Fibroblast of the aortic adventitia (primary cell): ENCODE results near the gene PELI2. TPM values are rescaled to one million over a fixed set of nuclear protein-coding genes. Genes with fewer than 3 reads are reported as not detected.

Experiments used
- DNase-seq: peaks from one replicate; pipeline ENCODE4 v3.0.0-alpha.2; 2010; ENCODE audit warnings: low read depth
- H3K4me3 ChIP-seq: 2 replicates; pipeline ENCODE4 v1.5.1; 2011; ENCODE audit warnings: low read depth, mild to moderate bottlenecking, control low read depth, low read length, moderate library complexity
- CTCF ChIP-seq: IDR thresholded peaks from 2 replicates; pipeline ENCODE4 v1.5.1; 2011; ENCODE audit warnings: mild to moderate bottlenecking, low read length, control low read depth, inconsistent platforms; ENCODE audit not compliant: insufficient read depth
- total RNA-seq: library from RNA; depleted of rRNA; stranded (reverse); fragments of >200 nt; gene quantifications from 2 replicates; pipeline ENCODE4 v1.2.3, GENCODE V29; 2012; ENCODE audit warnings: low replicate concordance

PELI2 gene
- total RNA-seq, 1 donor, result 14.0 TPM

DNA sequence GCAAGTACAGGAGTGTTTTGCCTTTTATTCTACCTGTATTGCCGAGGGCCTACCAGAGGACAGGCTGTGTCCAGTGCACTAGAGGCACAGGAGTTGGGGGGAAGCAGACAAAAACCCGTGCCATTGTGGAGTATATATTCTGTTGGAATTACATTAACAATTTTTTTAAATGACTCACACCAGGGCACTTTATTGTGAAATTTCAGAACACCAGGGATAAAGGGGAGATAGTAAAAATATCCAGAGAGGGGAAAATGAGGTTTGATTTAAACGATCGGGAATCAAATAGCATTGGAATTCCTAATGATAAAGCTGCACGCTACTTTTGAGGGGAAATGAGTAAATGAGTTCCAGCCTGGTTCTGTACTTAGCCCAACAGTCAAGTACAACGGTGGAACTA is 123.2 kb downstream of the PELI2 start:
- TF ChIP-seq CTCF, result no peak
- H3K4me3 ChIP-seq, result no peak overlapping the region
- DNase-seq, result no peak

DNA sequence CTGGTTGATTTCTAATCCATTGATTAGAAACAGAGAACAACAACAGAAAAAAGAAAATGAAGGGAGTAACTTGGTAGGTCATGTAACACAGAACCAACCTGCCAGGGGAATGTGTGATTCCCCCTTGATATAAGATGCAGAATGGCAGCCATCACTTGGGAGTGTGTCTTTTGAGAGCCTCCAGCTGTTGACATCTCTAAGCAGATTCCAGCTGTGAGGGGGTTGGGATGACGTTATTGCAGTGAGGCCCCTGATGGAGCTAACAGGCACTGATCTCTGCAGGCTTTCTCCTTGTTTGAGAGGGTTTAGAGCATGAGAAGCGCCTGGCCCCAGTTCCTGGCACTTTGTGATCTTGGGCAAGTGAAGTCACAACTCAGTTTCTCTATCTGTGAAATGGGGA is 124.9 kb downstream of the PELI2 start:
- H3K4me3 ChIP-seq, result no peak overlapping the region
- no peak for DNase-seq
- no peak for TF ChIP-seq CTCF

DNA sequence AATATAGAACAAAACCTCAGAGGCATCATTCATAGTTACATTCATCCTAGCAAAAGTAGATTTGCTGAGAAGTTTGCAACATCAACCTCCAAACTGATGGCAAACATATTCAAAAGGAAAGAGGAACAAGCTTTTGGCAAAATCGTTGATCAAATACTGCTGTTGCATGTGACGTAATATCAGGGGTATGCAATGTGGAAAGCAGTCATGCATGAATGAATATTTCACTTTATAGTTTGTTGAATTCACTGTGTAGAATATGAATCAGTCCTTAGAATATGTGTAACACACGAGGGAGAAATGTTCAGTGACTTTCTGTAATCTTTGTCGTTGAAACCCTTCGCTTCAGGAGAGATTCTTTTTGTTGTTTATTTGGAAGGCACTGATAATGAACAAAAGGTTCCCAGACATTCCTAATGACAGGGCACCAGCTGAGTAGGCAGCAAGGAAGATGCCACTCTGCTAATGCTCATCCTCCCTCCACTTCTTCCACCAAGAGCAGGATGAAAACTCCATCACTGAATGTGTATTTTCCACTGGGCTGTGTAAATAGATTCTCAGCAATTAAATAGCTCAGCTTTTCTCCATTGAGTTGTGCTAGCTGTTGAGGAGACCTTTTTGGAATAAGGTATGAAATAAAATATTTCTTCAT is 126.1 kb downstream of the PELI2 start:
- peak; percentile 91 for DNase-seq

DNA sequence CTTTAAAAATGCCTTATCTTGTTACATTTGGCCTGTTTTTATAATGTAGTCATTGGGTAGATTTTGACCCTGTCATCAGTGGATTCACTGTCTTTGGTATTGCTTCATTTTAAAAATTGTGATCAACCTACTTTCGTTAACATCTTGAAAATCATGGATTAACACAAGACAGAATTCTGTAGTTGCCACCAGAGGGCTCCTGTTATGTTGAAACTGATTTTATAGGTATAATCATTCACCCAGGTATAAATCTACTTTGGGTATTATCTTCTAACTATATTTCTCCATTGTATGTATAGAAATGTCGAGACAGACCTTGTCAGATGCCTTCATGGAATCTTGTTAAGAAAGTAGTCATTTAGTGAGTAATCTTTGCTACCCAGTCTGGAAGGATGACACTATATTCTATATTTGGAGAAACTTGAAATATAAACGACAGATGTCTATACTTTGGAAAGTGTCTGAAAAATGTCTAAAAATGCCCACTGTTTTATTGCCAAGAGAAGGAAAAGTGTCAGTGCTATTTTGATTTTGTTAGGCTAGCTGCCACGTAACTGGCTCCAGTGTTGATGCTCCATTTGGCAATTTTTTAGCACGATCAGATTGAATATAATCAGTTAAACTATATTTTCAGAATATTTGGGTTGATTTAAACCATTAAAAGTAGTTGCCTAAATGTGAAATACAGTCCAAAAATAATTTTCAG is 129.4 kb downstream of the PELI2 start:
- DNase-seq, result peak; percentile 50

More for the DNA sequence above, 126.1 kb downstream of the PELI2 start:
- TF ChIP-seq CTCF, result no peak
- H3K4me3 ChIP-seq, result no peak overlapping the region

GRCh38 chr14:56248442-56248841 is 130.2 kb downstream of the PELI2 start:
- no peak overlapping the region for H3K4me3 ChIP-seq
- no peak for TF ChIP-seq CTCF
- no peak for DNase-seq

More for the DNA sequence above, 129.4 kb downstream of the PELI2 start:
- TF ChIP-seq CTCF, result peak; percentile 46
- no peak overlapping the region for H3K4me3 ChIP-seq

GRCh38 chr14:56261046-56261445 is 142.8 kb downstream of the PELI2 start:
- DNase-seq, result no peak
- no peak overlapping the region for H3K4me3 ChIP-seq
- TF ChIP-seq CTCF, result no peak
